ENCODE results near the gene AQP4.

The AQP4 gene

GRCh38 chr18:26894426-26894825, 28.9 kb upstream of the AQP4 start:
- POLR2A ChIA-PET = no interaction called here
- no peak for TF ChIP-seq CTCF (IDR thresholded peaks at IDR 0.05; ENCODE audit: control extremely low read depth, extremely low read depth, low read depth, missing control alignments)
- CTCF ChIA-PET = interaction anchor here (1.5 kb wide), 1 partner anchor 22 kb away, joined by 4 read pairs; no protein-coding TSS in a partner anchor
- DNase-seq (ENCODE audit: extremely low spot score) = no peak

- POLR2A ChIA-PET = no interaction called here
- no peak for DNase-seq (ENCODE audit: extremely low spot score)
- TF ChIP-seq CTCF (IDR thresholded peaks at IDR 0.05; ENCODE audit: control extremely low read depth, extremely low read depth, low read depth, missing control alignments) = no peak
- CTCF ChIA-PET = interaction anchor here (1.0 kb wide), 1 partner anchor 24 kb away, joined by 3 read pairs; no protein-coding TSS in a partner anchor
These were observed 28.5 kb upstream of the AQP4 start for GRCh38 chr18:26893996-26894395.

- ChIA-PET CTCF (no interaction called here), POLR2A (no interaction called here)
- TF ChIP-seq CTCF (IDR thresholded peaks at IDR 0.05; ENCODE audit: control extremely low read depth, extremely low read depth, low read depth, missing control alignments) = no peak
These were observed 22.8 kb upstream of the AQP4 start for GRCh38 chr18:26888259-26888658.

GRCh38 chr18:26875040-26875654, 9.6 kb upstream of the AQP4 start:
- POLR2A ChIA-PET = no interaction called here
- CTCF ChIA-PET = no interaction called here
- TF ChIP-seq CTCF (IDR thresholded peaks at IDR 0.05; ENCODE audit: control extremely low read depth, extremely low read depth, low read depth, missing control alignments) = no peak
- no peak for DNase-seq (ENCODE audit: extremely low spot score)

More at GRCh38 chr18:26888259-26888658, 22.8 kb upstream of the AQP4 start:
- DNase-seq (ENCODE audit: extremely low spot score) = no peak

GRCh38 chr18:26874283-26874682, 8.8 kb upstream of the AQP4 start:
- POLR2A ChIA-PET = no interaction called here
- CTCF ChIA-PET = no interaction called here
- DNase-seq (ENCODE audit: extremely low spot score) = no peak
- no peak for TF ChIP-seq CTCF (IDR thresholded peaks at IDR 0.05; ENCODE audit: control extremely low read depth, extremely low read depth, low read depth, missing control alignments)

- TF ChIP-seq CTCF (IDR thresholded peaks at IDR 0.05; ENCODE audit: control extremely low read depth, extremely low read depth, low read depth, missing control alignments) = no peak
- POLR2A ChIA-PET = no interaction called here
- no peak for DNase-seq (ENCODE audit: extremely low spot score)
- CTCF ChIA-PET = interaction anchor here (1.1 to 2.2 kb wide), 4 partner anchors 9 to 18 kb away, joined by 3 to 5 read pairs (median 3); no protein-coding TSS in a partner anchor
These were observed 4.1 kb upstream of the AQP4 start for GRCh38 chr18:26869640-26870039.

Measured in GM10248 (cell line).